Measurements from ENCODE around the gene DENND2A. TPM values are rescaled to one million over a fixed set of nuclear protein-coding genes. Genes with fewer than 3 reads are reported as not detected.
A peak's percentile ranks its signal among the peaks of the same experiment; 100 is the strongest.

DENND2A gene
- total RNA-seq, 1 experiment from 2014 or later = 10.7 TPM

DNA sequence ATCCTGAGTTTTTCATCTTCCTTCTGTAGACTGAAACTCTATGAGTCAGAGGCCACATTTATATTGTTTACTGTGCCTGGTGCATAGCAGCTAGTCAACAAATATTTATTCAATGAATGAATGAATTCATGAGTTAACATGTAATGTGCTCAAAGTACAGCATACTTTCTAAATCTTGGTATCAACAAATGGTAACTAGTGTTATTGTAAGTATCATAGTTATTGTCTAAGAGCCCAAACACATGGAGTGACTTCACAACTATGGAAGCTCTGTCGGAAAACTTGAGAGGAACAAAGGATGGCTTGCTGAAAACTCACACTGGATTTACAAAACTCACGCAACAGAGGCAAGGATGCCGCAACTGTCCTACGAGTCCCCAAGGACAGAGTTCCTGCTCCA lies 35.9 kb downstream of the DENND2A start:
- DNase-seq = no peak
- Histone ChIP-seq H3K27ac (no peak overlapping the region), H3K36me3 (peaks cover 3% of the 10 kb centered on the region; the same call in 1 of the 2 replicates)

DNA sequence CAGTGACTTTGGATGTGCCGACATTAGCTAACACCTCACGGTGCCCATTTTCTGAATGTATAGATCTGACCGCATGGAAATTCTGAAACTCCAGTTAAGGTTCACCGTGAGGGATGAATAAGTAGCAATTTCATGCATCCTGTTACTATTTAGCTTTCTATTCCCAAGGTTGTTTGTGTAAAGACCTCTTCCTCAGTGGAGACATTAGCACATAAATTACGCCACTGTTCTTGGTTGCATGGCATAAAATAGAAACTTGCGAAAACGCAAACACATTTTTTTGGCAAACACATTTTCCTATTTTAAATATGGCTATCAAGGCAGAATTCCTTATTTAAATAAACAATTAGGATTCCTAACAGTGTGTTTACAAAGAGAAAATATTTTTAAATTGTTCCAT lies 36.5 kb downstream of the DENND2A start:
- Histone ChIP-seq H3K27ac (no peak overlapping the region), H3K9me3 (replicated peaks) (no peaks in the 10 kb centered on the region), H3K36me3 (peaks cover 3% of the 10 kb centered on the region; the same call in 1 of the 2 replicates), H3K4me1 (0 out of 2 replicates have a peak, but pooled peaks cover 6% of the 10 kb centered on the region), H3K27me3 (no peaks in the 10 kb centered on the region), H3K4me3 (no peak overlapping the region)
- DNase-seq = no peak

More for the DNA sequence above, 35.9 kb downstream of the DENND2A start:
- H3K9me3 ChIP-seq (replicated peaks) = no peaks in the 10 kb centered on the region
- H3K4me1 ChIP-seq = 0 out of 2 replicates have a peak, but pooled peaks cover 10% of the 10 kb centered on the region
- H3K4me3 ChIP-seq = no peak overlapping the region
- H3K27me3 ChIP-seq = no peaks in the 10 kb centered on the region

DNA sequence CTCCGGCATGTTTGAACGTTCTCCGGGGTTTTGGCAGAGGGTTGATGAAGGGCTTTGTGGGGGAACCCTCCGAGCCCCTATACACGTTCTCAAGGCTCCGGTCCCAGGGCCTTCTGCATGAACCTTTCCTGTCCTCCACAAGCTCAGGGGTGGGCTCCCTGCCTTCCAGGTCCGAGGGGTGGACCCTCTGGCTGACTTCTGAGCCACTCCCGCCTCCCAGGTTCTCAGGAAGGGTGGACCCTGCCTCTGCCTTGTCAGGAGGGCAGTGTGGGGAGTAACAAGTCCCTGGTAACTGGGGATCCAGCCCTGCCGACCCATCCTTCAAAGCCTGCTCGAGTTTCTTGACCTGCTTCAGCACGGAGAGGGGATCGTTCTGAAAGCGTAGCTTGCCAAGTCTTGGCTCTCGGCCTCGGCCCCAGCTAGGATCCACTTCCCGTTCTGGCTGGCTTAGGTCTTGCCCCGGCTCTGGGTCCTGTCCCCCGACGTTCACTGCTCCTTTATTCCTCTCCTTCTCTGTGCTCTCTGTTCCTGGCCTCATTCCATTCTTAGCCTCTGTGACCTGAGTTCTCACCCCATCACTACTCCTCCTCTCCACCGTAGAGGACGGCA lies 38.9 kb downstream of the DENND2A start:
- H3K9me3 ChIP-seq (replicated peaks) = no peaks in the 10 kb centered on the region
- no peak overlapping the region for H3K27ac ChIP-seq
- no peaks in the 10 kb centered on the region for H3K27me3 ChIP-seq
- no peak for DNase-seq
- peaks cover 9% of the 10 kb centered on the region for H3K4me1 ChIP-seq
- H3K4me3 ChIP-seq = no peak overlapping the region
- H3K36me3 ChIP-seq = peaks cover 3% of the 10 kb centered on the region; the same call in 1 of the 2 replicates

DNA sequence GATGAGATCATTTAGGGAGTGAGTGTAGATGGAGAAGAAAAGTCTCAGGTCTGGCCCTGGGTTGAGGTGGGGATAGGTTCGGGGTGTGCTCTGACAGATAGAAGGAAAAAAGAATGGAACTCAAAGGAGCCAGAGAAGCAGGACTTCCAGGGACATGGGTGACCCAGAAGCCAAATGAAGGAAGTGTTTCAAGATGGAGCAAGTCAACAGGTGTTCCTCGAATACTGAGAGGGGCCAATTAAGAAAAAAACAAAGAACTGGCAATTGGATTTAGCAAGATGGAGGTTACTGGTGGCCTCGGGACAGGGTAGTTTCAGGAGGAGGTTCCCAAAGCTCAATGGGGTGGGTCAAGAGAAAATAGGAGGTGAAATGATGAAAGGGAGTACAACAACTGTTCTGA lies 40.3 kb downstream of the DENND2A start:
- peaks cover 3% of the 10 kb centered on the region; the same call in 1 of the 2 replicates for H3K36me3 ChIP-seq
- H3K27me3 ChIP-seq = no peaks in the 10 kb centered on the region
- H3K4me3 ChIP-seq = no peak overlapping the region
- DNase-seq = no peak
- H3K4me1 ChIP-seq = peaks cover 9% of the 10 kb centered on the region
- H3K27ac ChIP-seq = no peak overlapping the region
- no peaks in the 10 kb centered on the region for H3K9me3 ChIP-seq (replicated peaks)

DNA sequence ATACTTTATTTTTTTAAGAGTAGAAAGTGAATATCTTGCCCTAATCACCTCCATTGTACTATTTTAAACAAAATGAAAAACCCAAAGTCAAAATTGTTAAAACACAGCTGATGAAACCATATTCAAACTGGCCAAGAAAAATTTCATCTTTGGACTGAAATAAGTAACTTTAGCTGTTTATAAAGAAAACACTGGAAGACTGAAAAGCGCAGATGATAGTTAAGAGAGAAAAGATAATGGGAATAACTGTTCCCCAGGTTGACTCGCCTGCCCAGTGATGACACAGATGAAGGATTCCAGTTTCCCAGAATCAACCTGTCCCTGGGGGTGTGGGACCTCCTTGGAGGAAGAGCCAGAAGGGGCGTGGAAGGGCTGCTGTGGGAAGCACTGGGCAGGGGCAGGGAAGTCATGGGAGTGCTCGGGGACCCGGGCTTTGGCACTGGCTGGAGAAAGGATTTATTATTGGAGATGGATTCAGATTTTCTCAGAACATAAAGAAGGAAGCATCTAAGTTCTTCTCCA lies 43.1 kb downstream of the DENND2A start:
- no peaks in the 10 kb centered on the region for H3K27me3 ChIP-seq
- H3K27ac ChIP-seq = no peak overlapping the region
- H3K36me3 ChIP-seq = peaks cover 3% of the 10 kb centered on the region; the same call in 1 of the 2 replicates
- DNase-seq = no peak
- no peaks in the 10 kb centered on the region for H3K9me3 ChIP-seq (replicated peaks)
- no peak overlapping the region for H3K4me3 ChIP-seq
- peaks cover 9% of the 10 kb centered on the region for H3K4me1 ChIP-seq

DNA sequence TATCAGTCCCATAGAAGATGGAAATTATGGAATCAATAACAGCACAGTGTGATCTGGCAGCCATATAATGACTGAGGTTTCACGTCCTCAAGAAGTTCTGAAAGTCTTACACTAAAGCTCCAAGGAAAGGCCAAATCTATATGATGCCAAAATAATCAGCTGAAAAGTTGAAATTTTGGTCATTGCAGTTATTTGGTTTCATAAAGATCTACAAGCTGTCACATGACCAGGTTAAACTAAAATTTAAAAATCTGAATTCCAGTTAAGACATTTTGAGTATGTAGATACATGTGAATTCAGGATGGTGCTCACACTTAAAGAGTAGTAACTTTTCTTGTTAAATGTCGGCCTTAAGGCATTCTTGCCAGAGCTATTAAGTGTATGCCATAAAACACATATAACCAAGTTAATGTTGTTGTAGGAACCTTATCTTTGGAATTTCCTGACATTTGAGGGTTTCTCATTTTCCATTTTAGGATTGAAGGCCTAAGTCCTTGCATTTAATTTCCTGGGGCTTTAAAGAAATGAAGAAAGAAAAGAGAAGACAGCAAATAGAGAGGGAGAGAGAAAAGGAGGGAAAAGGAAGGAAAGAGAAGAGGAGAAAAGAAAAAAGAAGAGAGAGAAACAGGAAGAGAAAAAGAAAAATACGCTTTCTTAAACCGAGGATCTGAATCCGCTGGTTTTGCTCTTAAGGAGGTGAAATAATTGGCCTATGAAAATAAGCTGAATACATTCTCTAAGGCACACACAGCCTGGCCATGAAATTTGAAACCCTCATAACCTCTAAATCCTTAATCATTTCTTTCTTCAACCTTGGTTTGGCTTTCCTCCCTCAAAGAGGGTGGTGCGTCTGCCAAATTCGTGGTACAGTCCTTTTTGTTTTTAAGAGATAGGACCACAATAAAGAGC lies 43.8 kb downstream of the DENND2A start:
- no peaks in the 10 kb centered on the region for H3K9me3 ChIP-seq (replicated peaks)
- peak in 1 of 2 experiments; percentile 34 for DNase-seq
- no peaks in the 10 kb centered on the region for H3K27me3 ChIP-seq
- H3K4me1 ChIP-seq = peaks cover 9% of the 10 kb centered on the region
- H3K36me3 ChIP-seq = no peaks in the 10 kb centered on the region; the same call in 1 of the 2 replicates
- no peak overlapping the region for H3K27ac ChIP-seq
- H3K4me3 ChIP-seq = no peak overlapping the region

DNA sequence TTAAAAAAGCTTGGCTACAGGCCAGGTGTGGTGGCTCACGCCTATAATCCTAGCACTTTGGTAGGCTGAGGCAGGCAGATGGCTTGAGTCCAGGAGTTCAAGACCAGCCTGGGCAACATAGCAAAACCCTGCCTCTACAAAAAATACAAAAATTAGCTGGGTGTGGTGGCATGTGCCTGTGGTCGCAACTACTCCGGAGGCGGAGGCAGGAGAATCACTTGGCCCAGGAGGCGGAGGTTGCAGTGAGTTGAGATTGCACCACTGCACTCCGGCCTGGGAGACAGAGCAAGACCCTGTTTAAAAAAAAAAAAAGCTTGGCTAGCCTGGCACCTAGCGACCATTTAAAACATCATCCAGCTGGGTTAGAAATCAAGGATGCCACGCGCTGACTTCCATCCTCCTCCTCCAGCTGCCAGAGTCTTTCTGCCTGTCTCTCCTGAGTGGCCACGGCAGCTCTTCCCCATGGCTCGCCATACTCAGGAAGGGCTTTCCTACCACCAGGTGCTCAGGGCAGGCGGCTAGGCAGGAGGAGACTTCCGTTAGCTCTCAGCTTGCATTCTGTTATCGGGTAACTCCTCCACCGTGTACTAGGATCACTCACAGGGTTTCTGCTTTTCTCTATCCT lies 45.0 kb downstream of the DENND2A start:
- no peaks in the 10 kb centered on the region for H3K9me3 ChIP-seq (replicated peaks)
- no peak overlapping the region for H3K27ac ChIP-seq
- H3K36me3 ChIP-seq = no peaks in the 10 kb centered on the region; the same call in 1 of the 2 replicates
- no peak overlapping the region for H3K4me3 ChIP-seq
- no peak for DNase-seq
- no peaks in the 10 kb centered on the region for H3K27me3 ChIP-seq
- peaks cover 9% of the 10 kb centered on the region for H3K4me1 ChIP-seq

DNA sequence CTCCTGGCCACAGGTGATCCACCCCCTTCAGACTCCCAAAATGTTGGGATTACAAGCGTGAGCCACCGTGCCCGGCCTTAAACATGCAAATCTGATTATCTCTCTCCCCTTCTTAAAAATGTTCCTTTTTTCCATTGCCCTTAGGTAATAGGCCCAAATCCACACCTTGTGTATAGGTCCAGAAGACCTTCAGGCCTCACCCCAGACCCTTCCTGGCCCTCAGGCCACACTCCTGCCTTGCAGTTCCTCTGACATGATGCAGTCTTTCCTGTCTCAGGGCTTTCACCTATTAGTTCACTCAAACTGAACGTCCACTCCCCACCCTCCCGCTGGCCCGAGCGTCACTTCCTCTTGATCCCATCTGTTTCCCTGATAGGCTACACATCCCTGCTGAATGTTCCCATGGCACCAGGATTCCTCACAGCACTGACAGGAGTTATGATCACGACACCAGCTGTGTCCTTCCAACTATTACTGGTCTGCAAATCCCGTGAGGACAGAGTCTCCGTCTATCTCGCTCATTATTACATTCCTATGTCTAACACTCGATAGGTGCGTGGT lies 46.4 kb downstream of the DENND2A start:
- H3K27me3 ChIP-seq = no peaks in the 10 kb centered on the region
- no peaks in the 10 kb centered on the region for H3K9me3 ChIP-seq (replicated peaks)
- no peaks in the 10 kb centered on the region; the same call in 1 of the 2 replicates for H3K36me3 ChIP-seq
- H3K27ac ChIP-seq = no peak overlapping the region
- DNase-seq = no peak
- H3K4me1 ChIP-seq = peaks cover 9% of the 10 kb centered on the region
- H3K4me3 ChIP-seq = no peak overlapping the region

DNA sequence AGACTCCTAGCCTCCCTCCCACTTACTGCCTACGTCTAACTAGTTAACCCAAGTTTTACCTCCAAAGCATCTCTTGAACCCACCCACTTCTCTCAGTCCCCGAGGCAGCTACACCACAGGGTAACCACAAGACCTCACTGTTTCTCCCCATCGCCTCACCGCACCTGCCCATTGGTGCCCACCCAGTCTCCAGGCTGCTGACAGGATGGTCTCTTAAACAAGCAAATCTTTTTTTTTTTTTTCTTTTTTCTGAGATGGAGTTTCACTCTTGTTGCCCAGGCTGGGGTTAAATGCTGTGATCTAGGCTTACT lies 47.0 kb downstream of the DENND2A start:
- H3K27me3 ChIP-seq = no peaks in the 10 kb centered on the region
- peaks cover 9% of the 10 kb centered on the region for H3K4me1 ChIP-seq
- no peaks in the 10 kb centered on the region for H3K9me3 ChIP-seq (replicated peaks)
- DNase-seq = no peak
- H3K36me3 ChIP-seq = no peaks in the 10 kb centered on the region; the same call in 1 of the 2 replicates
- H3K4me3 ChIP-seq = no peak overlapping the region
- no peak overlapping the region for H3K27ac ChIP-seq

DNA sequence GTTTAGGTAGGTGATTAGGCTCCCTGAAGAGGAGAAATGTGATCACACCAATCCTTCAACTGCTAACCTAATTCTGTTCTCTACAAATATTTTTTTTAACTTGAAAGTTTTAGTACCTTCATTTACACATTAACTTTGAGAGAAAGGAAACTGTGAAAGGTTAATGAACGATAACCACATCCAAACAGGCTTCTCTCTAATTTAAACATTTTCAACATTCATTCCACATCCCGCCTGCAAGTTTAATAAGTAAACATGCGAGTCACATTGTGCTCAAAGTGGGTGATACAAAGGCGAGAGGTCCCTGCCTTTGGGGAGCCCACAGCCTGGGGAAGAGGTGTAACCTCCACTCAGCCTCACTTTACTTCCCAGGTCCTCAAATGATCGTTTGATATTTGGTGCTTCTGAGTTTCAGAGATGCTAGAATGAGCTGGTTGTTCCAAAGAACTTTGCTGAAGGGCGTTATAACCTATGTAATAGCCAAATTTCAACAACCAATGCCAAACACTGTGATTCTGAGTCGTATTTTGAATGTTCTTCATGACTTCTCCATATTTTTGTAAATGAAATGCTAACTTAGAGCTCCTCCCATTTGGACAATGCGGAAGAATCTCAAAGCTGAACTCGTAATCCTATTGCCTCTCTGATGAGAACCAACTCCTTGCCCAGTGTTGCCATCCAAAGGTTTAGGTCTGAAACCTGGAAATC lies 47.5 kb downstream of the DENND2A start:
- no peaks in the 10 kb centered on the region; the same call in 1 of the 2 replicates for H3K36me3 ChIP-seq
- H3K9me3 ChIP-seq (replicated peaks) = no peaks in the 10 kb centered on the region
- peaks cover 9% of the 10 kb centered on the region for H3K4me1 ChIP-seq
- H3K27ac ChIP-seq = no peak overlapping the region
- H3K27me3 ChIP-seq = no peaks in the 10 kb centered on the region
- H3K4me3 ChIP-seq = no peak overlapping the region
- DNase-seq = no peak

DNA sequence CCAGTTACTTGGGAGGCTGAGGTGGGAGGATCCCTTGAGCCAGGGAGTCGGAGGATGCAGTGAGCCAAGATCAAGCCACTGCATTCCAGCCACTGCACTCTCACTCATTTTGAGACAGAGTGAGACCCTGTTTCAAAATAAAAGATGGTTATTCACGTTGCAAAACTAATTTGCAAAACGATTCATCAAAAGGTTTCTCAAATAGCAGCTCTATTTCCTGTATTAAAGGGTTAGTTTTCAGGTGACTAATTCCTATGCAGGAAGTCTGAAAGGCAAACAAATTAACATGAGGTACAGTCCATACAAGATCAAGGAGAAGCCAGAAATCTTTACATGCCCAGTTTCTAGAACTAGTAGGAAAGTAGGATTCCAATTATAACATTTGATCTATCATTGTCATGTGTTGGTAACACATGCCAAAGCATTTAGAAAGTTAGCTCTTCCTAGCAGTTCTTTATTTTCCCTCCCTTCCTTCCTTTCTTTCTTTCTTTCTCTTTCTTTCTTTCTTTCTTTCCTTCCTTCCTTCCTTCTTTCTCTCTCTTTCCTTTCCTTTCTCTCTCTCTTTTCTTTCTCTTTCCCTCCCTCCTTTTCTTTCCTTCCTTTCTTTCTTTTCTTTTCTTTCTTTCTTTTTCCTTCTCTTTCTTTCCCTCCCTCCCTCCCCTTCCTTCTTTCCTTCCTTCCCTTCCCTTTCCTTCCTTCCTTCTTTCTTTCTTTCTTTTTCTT lies 49.3 kb downstream of the DENND2A start:
- Histone ChIP-seq H3K27ac (no peak overlapping the region), H3K36me3 (peaks cover 6% of the 10 kb centered on the region; the same call in 1 of the 2 replicates), H3K9me3 (replicated peaks) (no peaks in the 10 kb centered on the region), H3K4me3 (no peak overlapping the region), H3K27me3 (no peaks in the 10 kb centered on the region), H3K4me1 (no peaks in the 10 kb centered on the region)
- no peak for DNase-seq

DNA sequence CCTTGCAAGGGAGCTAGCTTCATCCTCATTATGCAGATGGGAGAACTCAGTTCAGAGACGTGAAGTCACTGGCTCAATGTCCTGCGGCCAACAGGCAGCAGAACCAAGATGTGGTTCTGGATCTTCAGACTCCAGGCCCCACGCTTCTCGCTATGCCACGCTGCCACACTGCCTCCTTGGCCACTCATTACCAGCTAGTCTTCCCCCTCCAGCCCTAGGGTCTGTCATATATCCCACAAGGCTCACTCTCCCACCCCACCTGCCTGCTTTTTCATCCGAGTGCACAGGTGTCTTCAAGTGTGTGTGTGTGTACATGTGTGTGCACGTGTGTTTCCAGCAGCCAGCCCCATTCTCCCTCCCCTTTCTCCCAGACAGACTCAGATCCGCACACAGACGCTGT lies 53.4 kb downstream of the DENND2A start:
- Histone ChIP-seq H3K36me3 (peaks cover 28% of the 10 kb centered on the region), H3K27ac (no peak overlapping the region), H3K9me3 (replicated peaks) (no peaks in the 10 kb centered on the region), H3K27me3 (no peaks in the 10 kb centered on the region), H3K4me1 (no peaks in the 10 kb centered on the region), H3K4me3 (no peak overlapping the region)
- DNase-seq = no peak

DNA sequence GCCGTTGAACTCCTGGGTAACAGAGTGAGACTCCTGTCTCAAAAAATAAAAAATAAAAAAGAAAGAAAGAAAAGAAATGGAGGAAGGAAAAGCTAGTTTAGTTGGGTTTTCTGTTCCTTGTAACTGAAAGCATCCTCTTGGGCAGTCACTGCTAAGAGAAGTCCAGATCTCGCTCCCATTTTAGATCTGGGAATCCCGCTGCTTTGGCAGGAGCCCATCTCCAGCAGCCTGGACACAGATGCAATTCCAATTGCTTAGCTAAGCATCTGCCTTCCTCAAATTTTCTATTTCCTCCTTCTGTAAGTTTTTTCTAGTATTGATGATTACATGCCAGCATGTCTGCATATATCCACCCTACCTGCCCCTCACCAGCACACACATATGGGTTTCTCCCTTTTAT lies 54.1 kb downstream of the DENND2A start:
- Histone ChIP-seq H3K36me3 (peaks cover 28% of the 10 kb centered on the region), H3K4me1 (no peaks in the 10 kb centered on the region), H3K27ac (no peak overlapping the region), H3K27me3 (no peaks in the 10 kb centered on the region), H3K4me3 (no peak overlapping the region), H3K9me3 (replicated peaks) (no peaks in the 10 kb centered on the region)
- DNase-seq = no peak
